HS-5 (cell line): ENCODE measurements around the gene LRRC37B.
"Not testable (repeated sequence)": the region's sequence is repeated elsewhere in the genome, so short reads cannot be mapped to it uniquely, and the experiment has no call there.

Source experiments
- DNase-seq: peaks from one replicate; pipeline ENCODE4 v3.0.0-alpha.2; 2012; ENCODE audit warnings: low read depth

Gene LRRC37B

DNA sequence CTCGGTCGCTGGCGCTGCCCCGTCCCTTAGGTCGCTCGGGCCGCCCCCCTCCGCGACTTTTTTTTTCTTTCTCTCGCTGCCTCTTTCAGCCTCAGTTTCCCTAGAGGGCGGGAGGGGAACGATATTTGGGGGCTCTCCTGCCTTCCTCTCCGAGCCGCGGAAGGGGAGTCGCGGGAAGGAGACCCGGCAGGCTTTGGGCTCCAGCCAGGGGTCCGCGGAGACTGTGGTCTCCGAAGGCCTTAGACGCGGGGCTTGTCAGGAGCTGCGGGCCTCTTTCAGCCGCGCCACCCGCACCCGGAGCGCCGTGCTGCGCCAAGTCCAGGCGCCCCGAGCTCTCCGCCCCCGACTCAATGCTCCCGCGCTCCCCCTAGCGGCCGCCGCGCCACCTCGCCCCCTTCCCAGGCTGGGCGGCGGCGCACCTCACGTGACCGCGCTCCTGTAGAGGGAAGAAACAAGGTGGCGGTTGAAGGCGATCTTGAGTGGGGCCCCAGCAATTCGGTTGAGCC is at the start of gene LRRC37B:
Gene LRRC37B, plus strand, starts transcription at position 427 of the 506 bp plus-strand sequence. CDS start 14,010 bp downstream, outside the sequence.
- DNase-seq, result no peak

DNA sequence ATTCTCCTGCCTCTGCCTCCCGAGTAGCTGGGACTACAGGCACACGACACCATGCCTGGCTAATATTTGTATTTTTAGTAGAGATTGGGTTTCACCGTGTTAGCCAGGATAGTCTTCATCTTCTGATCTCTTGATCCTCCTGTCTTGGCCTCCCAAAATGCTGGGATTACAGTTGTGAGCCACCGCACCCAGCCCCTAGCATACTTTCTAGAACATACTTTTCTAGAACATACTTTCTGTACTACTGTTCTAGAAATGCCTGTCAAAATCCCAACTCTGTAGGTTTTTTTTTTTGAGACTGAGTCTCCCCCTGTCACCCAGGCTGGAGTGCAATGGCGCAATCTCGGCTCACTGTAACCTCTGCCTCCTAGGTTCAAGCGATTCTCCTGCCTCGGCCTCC is 43.1 kb upstream of the LRRC37B start:
- DNase-seq, result not testable (repeated sequence)

- DNase-seq, result no peak
Observed at GRCh38 chr17:31967648-31968047, 39.5 kb upstream of the LRRC37B start.

- not testable (repeated sequence) for DNase-seq
Observed at GRCh38 chr17:31970416-31970815, 36.8 kb upstream of the LRRC37B start.

GRCh38 chr17:31974269-31975071 is 32.7 kb upstream of the LRRC37B start:
- not testable (repeated sequence) for DNase-seq

DNA sequence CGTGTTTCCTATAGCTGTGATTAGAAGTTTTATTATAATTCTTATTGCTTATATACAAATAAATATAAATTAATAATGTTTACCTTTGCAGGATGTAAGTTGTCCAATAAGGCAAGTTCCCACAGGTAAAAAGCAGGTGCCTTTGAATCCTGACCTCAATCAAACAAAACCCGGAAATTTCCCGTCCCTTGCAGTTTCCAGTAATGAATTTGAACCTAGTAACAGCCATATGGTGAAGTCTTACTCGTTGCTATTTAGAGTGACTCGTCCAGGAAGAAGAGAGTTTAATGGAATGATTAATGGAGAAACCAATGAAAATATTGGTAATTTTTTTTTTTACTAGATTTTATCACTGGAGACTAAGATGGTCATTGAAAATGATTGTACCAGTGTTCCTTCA is 31.8 kb upstream of the LRRC37B start:
- DNase-seq, result not testable (repeated sequence)

DNA sequence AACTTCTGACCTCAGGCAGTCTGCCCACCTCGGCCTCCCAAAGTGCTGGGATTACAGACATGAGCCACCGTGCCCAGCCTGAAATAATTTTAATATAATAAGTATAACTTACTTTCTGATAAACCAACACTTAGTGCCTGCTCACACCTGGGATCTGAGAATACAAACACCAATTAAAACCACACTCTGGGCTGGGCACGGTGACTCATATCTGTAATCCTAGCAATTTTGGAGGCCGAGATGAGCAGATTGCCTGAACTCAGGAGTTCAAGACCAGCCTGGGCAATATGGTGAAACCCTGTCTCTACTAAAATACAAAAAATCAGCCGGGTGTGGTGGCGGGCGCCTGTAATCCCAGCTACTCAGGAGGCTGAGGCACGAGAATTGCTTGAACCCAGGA is 15.4 kb upstream of the LRRC37B start:
- DNase-seq, result not testable (repeated sequence)

GRCh38 chr17:31997005-31997404 is 10.2 kb upstream of the LRRC37B start:
- DNase-seq, result no peak

- peak; percentile 5 for DNase-seq
Observed at GRCh38 chr17:32007463-32008298, 498 bp downstream of the LRRC37B start.

- no peak for DNase-seq
Observed at GRCh38 chr17:32009262-32009542, 2.0 kb downstream of the LRRC37B start.

DNA sequence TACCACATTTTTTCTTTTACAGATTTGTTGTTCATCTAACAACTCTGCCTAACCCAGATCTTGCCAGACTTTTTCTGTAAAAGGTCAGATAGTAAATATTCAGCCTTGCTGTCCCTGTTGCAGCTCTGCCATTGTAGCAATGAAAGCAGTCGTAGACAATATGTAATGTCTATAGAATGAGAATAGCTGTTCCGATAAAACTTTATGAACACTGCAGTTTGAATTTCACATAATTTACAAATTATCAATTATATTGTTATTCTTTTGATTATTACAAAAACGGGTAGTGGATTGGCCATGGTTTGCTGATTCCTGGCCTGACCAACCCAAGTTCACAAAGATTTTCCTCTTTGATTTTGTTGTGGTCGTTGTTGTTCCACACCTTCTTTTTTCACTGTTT is 2.9 kb downstream of the LRRC37B start:
- DNase-seq, result no peak

- DNase-seq, result no peak
Observed at GRCh38 chr17:32015245-32016013, 8.2 kb downstream of the LRRC37B start.

- no peak for DNase-seq
Observed at GRCh38 chr17:32016231-32016630, 9.0 kb downstream of the LRRC37B start.

DNA sequence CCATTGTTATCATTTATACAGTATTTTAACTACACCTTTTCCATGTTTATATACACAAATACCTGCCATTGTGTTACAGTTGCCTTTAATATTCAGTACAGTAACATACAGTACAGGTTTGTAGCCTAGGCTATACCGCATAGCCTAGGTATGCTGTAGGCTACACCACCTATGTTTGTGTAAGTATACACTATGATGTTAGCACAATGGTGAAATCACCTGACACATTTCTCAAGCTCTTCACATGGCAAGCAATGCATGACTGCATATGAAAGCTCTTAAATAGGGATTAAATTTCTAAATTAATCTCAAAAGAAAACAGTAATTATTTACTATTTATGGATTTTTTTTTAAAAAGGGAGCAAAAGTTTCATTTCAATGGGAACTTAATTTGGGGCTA is 12.0 kb downstream of the LRRC37B start:
- no peak for DNase-seq

GRCh38 chr17:32020943-32021614 is 13.9 kb downstream of the LRRC37B start:
- DNase-seq, result no peak

DNA sequence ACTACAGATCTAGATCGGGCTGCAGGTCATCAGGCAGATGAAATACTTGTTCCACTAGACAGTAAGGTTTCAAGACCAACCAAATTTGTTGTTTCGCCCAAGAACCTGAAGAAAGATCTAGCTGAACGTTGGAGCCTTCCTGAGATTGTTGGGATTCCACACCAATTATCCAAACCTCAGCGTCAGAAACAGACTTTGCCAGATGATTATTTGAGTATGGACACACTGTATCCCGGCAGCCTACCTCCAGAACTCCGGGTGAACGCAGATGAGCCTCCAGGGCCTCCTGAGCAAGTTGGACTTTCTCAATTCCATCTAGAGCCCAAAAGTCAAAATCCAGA is 14.4 kb downstream of the LRRC37B start:
- no peak for DNase-seq

- DNase-seq, result not testable (repeated sequence)
Observed at GRCh38 chr17:32022554-32022953, 15.4 kb downstream of the LRRC37B start.

DNA sequence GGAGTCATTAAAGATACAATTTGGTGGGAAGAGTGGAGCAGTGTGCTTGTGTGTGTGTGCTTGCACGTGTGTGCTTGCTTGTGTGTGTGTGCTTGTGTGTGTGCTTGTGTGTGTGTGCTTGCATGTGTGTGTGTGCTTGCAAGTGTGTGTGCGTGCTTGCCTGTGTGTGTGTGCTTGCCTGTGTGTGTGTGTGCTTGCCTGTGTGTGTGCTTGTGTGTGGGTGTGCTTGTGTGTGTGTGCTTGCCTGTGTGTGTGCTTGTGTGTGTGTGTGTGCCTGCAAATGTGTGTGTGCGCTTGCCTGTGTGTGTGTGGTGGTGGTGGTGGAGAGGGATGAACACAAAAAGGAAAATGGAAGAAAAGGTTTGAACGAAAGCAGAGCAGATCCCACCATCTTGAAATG is 20.1 kb downstream of the LRRC37B start:
- DNase-seq, result not testable (repeated sequence)

GRCh38 chr17:32033223-32033622 is 26.0 kb downstream of the LRRC37B start:
- DNase-seq, result no peak

DNA sequence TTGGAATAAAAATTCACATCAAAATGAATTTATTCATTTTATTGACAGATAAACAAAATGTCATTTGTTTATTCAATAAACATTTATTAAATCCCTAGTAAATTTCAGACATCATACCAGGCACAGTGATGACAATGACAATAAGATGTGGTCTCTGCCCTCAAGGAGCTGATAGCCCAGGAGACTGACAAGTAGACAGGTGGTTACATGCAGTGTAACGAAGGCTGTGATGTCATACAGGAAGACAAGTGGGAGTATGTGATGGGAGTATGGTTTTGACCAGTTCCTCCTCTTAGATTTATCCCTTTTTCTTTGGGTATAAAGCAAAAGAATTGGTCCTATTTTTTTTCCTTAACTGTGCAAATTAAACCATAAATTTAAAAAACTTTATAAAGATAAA is 26.6 kb downstream of the LRRC37B start:
- not testable (repeated sequence) for DNase-seq

GRCh38 chr17:32040246-32040645 is 33.1 kb downstream of the LRRC37B start:
- not testable (repeated sequence) for DNase-seq
